MCF 10A (cell line): Measurements from ENCODE around the gene CELSR1. TPM values are rescaled to one million over a fixed set of nuclear protein-coding genes. Genes with fewer than 3 reads are reported as not detected.
A peak's percentile ranks its signal among the peaks of the same experiment; 100 is the strongest.

Experiments used
- BruUV-seq: library from RNA; stranded (reverse); fragments of 400-500 nt; replicated peaks from 2 replicates; lab custom pipeline; 2021; lab: Mats Ljungman, UMichigan
- CTCF ChIA-PET: fragments of 300-600 bp; sonication (Branson Sonifier 250); formaldehyde crosslinking; extraction: SDS; loops from one replicate; lab custom pipeline; 2021; ENCODE audit warnings: antibody characterized with exemption, inconsistent platforms; lab: Yijun Ruan, JAX
- POLR2A ChIA-PET: fragments of 300-600, 350-650 bp; sonication (Branson Sonifier 250); formaldehyde crosslinking; extraction: SDS; loops from one replicate; lab custom pipeline; 2020; ENCODE audit warnings: antibody characterized with exemption, inconsistent platforms; lab: Yijun Ruan, JAX
- DNase-seq: peaks from one replicate; pipeline ENCODE4 v3.0.0-alpha.2; 2018; ENCODE audit not compliant: unreplicated experiment
- H3K27ac Mint-ChIP-seq: one replicate; pipeline ENCODE4 v1.8.0; 2022; ENCODE audit warnings: mild to moderate bottlenecking, low read depth, mixed read lengths; ENCODE audit not compliant: unreplicated experiment
- H3K27me3 Mint-ChIP-seq: one replicate; pipeline ENCODE4 v1.8.0; 2022; ENCODE audit warnings: mixed read lengths; ENCODE audit not compliant: insufficient read depth, unreplicated experiment
- H3K36me3 Mint-ChIP-seq: one replicate; pipeline ENCODE4 v1.8.0; 2022; ENCODE audit warnings: mild to moderate bottlenecking, moderate library complexity, mixed read lengths; ENCODE audit not compliant: insufficient read depth, unreplicated experiment
- H3K4me1 Mint-ChIP-seq: one replicate; pipeline ENCODE4 v1.8.0; 2022; ENCODE audit warnings: mixed read lengths; ENCODE audit not compliant: insufficient read depth, unreplicated experiment
- H3K4me3 Mint-ChIP-seq: one replicate; pipeline ENCODE4 v1.8.0; 2022; ENCODE audit warnings: mild to moderate bottlenecking, moderate library complexity, mixed read lengths; ENCODE audit not compliant: unreplicated experiment
- H3K9me3 Mint-ChIP-seq: one replicate; pipeline ENCODE4 v1.8.0; 2022; ENCODE audit warnings: mixed read lengths; ENCODE audit not compliant: unreplicated experiment
- CTCF ChIP-seq: fragments of 200-600 bp; IDR thresholded peaks from one replicate; pipeline ENCODE4 v1.8.0; 2022; ENCODE audit warnings: antibody characterized with exemption, mild to moderate bottlenecking; ENCODE audit not compliant: unreplicated experiment
- intact Hi-C: fragments of 100-400 bp; cut with micrococcal nuclease; formaldehyde crosslinking; loops from 2 replicates; pipeline ENCODE4 v1.14.1; 2022
- total RNA-seq: library from RNA; stranded (reverse); gene quantifications from 2 replicates; pipeline ENCODE4 v1.2.3, GENCODE V29; 2022

The CELSR1 gene
- total RNA-seq, 1 experiment from 2014 or later: 49.1 TPM

GRCh38 chr22:46352691-46353386 lies 184.6 kb downstream of the CELSR1 start:
- intact Hi-C loops: no loop called here
- no TSS peak for BruUV-seq
- no peaks in the 10 kb centered on the region for H3K9me3 Mint-ChIP-seq
- no peak overlapping the region for H3K27ac Mint-ChIP-seq
- no peak overlapping the region for H3K4me3 Mint-ChIP-seq
- H3K4me1 Mint-ChIP-seq: peaks cover 16% of the 10 kb centered on the region
- DNase-seq: peak; percentile 78
- POLR2A ChIA-PET: interaction anchor here (0.6 to 1.8 kb wide), 2 partner anchors 16 to 209 kb away, joined by 4 to 7 read pairs; no protein-coding TSS in a partner anchor
- CTCF ChIA-PET: interaction anchor here (0.5 to 0.8 kb wide), 5 partner anchors 8 to 388 kb away, joined by 3 to 6 read pairs (median 4); no protein-coding TSS in a partner anchor
- peaks cover 57% of the 10 kb centered on the region for H3K36me3 Mint-ChIP-seq
- H3K27me3 Mint-ChIP-seq: no peaks in the 10 kb centered on the region
- TF ChIP-seq CTCF: no peak

- Mint-ChIP-seq H3K4me1 (peaks cover 16% of the 10 kb centered on the region), H3K9me3 (no peaks in the 10 kb centered on the region), H3K36me3 (peaks cover 63% of the 10 kb centered on the region), H3K27me3 (no peaks in the 10 kb centered on the region), H3K27ac (no peak overlapping the region), H3K4me3 (no peak overlapping the region)
- intact Hi-C loops: no loop called here
- no peak for DNase-seq
- ChIA-PET POLR2A (interaction anchor here (1.8 kb wide), 1 partner anchor 16 kb away, joined by 7 read pairs; no protein-coding TSS in a partner anchor), CTCF (interaction anchor here (0.5 to 0.8 kb wide), 3 partner anchors 31 to 189 kb away, joined by 3 to 6 read pairs (median 3); no protein-coding TSS in a partner anchor)
- no TSS peak for BruUV-seq
- TF ChIP-seq CTCF: no peak
These were observed 185.1 kb downstream of the CELSR1 start for GRCh38 chr22:46352276-46352675.

GRCh38 chr22:46351767-46352166 lies 185.7 kb downstream of the CELSR1 start:
- Mint-ChIP-seq H3K36me3 (peaks cover 68% of the 10 kb centered on the region), H3K4me3 (no peak overlapping the region), H3K27ac (no peak overlapping the region), H3K27me3 (no peaks in the 10 kb centered on the region), H3K9me3 (no peaks in the 10 kb centered on the region), H3K4me1 (peaks cover 16% of the 10 kb centered on the region)
- DNase-seq: no peak
- CTCF ChIA-PET: interaction anchor here (0.5 to 0.8 kb wide), 2 partner anchors 190 to 279 kb away, joined by 3 to 6 read pairs; no protein-coding TSS in a partner anchor
- BruUV-seq: no TSS peak
- no peak for TF ChIP-seq CTCF
- POLR2A ChIA-PET: interaction anchor here (0.6 to 1.8 kb wide), 2 partner anchors 15 to 17 kb away, joined by 3 to 7 read pairs; no protein-coding TSS in a partner anchor
- intact Hi-C loops: no loop called here

GRCh38 chr22:46351131-46351735 lies 186.2 kb downstream of the CELSR1 start:
- intact Hi-C loops: no loop called here
- ChIA-PET CTCF (interaction anchor here (0.5 kb wide), 1 partner anchor 278 kb away, joined by 3 read pairs; no protein-coding TSS in a partner anchor), POLR2A (interaction anchor here (0.6 kb wide), 1 partner anchor 18 kb away, joined by 3 read pairs; no protein-coding TSS in a partner anchor)
- Mint-ChIP-seq H3K27me3 (no peaks in the 10 kb centered on the region), H3K4me1 (peaks cover 16% of the 10 kb centered on the region), H3K27ac (no peak overlapping the region), H3K36me3 (peaks cover 73% of the 10 kb centered on the region), H3K4me3 (no peak overlapping the region), H3K9me3 (no peaks in the 10 kb centered on the region)
- no peak for TF ChIP-seq CTCF
- DNase-seq: no peak
- BruUV-seq: no TSS peak
